Measurements from ENCODE around the gene F7.

GRCh38 chr13:113129921-113130750 lies 24.5 kb downstream of the F7 start:
- no peak for TF ChIP-seq CTCF (IDR thresholded peaks at IDR 0.05)
- no peak for TF ChIP-seq ZFX (IDR thresholded peaks at IDR 0.05; ENCODE audit: borderline replicate concordance)

All from 22Rv1 (cell line).